ENCODE data around the gene HIP1R.
"Not testable (repeated sequence)": the region's sequence is repeated elsewhere in the genome, so short reads cannot be mapped to it uniquely, and the experiment has no call there.

Gene HIP1R

DNA sequence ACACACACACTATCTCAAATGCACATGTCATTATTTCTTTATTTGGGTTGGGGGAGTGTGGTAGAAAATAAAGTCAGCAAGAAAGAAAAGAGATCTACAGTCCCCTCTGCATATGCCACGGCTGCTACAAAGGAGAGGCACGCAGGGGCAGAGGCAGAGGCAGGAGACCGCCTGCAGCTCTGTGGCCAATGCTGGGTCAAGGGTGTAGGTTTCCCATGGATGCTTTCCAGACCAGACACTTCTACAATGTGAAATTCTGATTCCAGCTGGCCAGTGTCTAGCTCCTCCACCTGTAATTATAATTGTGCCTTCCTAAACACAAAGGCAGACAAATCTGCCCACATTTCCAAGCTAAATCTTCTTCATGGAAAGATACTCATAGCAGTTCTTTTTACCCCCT lies 41.5 kb downstream of the HIP1R start:
- DNase-seq: no peak

DNA sequence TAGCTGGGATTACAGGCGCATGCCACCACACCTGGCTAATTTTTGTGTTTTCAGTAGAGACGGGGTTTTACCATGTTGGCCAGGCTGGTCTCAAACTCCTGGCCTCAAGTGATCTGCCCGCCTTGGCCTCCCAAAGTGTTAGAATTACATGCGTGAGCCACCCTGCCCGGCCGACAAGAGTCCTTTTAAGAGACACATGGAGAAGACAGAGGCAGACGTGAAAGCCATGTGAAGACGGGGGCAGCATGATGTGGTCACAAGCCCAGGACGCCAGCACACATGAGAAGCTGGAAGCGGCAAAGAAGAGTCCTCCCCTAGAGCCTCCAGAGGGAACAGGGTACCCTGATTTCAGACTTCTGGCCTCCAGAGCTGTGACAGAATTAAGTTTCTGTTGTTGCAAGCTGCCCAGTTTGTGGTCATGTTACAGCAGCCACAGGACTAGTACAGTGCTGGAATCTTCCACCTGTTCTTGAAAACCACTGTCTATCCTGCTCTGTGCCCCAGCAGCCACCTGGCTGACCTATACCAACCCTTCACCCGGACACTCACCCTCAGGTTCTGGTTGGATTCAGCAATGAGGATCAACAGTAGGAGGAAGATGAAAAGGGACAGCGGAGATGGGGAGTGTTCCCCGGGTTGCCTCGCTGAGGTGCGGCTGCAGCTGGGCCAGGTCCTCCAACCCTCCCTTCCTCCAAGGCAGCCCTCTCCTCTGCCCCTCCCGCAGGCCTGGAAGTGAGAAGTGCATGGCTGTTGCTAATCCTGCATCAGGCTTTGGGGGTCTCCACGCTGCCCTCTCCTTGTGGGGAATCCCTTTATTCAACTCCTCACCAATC lies 43.7 kb downstream of the HIP1R start:
- DNase-seq: no peak

DNA sequence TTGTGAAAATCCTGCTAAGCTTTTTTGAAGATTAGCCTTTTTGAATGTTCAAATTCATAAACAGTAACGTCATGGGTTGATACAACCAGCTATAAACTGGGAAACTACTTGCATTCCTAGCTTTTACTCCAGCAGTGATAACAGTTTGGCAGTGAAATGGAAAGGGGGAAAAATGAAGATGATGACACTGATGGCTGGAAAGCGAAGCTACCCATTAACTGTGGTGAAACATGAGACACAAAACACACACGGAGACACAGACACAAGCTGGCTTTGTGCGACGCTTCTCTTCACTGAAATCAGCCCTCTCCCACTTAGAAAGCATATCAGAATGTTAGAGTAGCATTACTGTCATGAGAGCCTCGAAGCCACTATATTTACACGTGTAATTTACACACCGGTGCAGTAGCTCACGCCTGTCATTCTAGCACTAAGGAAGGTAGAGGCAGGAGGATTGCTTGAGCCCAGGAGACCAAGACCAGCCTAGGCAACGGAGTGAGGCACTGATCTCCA lies 45.0 kb downstream of the HIP1R start:
- DNase-seq: no peak

DNA sequence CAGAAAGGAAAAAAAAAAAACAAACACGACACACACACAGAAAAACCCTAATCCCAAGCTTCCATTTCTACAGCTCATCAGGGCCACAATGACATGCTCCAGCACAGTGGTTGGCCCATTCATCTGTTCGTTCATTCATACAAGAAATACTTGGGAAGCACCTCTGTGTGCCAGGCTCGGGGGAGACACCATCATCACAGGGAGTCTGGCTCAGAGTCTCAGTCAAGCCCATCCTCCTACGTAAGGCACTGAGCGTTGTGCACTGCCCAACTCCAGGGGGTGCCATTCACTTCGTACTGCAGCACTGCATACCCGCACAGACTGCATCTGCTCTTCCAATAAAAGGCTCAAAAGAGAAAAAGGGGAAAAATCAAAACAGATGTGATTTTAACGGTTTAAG lies 45.4 kb downstream of the HIP1R start:
- peak; percentile 38 for DNase-seq

DNA sequence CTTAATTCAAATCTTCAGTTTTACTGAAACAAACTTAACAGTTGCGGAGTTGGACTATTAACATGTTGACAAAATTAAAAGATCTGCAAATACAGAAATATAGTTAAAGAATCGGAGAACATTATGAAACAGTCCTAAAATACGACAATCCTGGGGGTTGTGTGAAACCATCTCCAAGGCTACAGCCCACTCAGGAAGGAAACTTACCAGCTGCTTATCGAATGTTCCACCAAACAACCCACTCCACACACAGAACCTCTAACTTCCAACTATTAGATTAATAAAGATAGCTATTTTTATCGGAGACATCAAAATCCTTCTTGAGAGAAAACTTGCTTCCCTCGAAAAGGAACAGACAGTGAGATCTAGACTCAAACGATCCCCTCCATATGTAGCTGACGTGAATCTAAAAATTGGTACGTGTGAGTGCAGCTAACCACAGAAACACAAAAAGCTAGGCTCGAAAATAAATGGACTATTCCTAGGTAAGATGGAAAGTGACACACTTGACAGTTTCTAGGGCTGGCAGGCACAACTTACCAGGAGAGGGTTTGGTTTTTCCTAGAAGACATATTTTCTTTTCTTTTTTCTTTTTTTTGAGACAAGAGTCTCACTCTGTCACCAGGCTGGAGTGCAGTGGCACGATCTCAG lies 47.8 kb downstream of the HIP1R start:
- no peak for DNase-seq

DNA sequence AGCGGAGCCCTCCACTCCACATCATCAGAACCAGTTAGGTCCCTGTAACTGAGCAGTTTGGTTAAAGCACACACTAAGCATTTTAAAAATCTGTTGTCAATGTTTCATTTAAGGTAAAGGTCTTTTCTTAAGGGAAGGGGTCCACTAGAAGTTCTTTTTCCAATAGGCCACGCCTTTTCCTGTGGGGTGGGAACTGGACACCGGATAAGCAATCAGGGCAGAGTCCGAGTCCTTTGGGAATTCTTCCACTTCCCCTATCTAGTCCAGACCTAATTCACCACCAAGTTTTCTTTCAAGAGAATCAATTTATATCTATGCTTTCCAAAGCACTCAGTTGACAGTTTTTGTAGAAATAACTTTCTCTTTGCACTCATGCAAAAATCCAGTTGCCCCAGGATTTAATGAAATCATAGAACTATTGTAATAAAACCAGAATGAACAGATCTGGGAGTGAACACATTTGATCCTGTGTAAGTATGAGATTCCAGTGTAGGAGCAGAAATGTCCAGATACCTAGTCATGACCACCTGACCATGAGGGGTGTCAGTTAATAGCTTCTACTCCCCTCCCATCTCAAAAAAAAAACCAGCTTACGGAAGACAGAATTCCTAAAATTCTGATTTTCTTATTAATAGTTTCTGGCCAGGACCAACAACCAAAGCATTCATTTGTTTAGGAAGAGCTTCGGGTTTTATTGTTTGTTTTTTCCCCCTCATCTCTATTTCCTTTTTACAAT lies 49.0 kb downstream of the HIP1R start:
- DNase-seq: no peak

DNA sequence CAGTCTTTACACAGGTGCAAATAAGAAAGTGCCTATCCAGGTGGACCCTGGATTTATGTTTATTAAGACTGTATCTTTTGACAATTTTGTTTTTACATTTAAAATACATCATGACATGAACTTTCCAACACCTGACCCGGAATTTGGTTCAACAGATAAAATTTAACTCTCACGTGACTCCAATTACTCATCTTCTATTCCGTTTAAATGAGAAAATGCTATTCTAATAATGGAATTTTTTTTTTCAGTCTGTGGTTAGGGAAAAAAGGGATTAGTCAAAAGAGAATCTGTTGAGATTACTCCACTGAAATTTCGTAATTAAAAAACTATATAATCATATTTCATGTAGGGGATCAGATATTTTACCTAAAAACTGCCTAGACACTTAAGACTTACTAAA lies 49.6 kb downstream of the HIP1R start:
- DNase-seq: peak; percentile 56

DNA sequence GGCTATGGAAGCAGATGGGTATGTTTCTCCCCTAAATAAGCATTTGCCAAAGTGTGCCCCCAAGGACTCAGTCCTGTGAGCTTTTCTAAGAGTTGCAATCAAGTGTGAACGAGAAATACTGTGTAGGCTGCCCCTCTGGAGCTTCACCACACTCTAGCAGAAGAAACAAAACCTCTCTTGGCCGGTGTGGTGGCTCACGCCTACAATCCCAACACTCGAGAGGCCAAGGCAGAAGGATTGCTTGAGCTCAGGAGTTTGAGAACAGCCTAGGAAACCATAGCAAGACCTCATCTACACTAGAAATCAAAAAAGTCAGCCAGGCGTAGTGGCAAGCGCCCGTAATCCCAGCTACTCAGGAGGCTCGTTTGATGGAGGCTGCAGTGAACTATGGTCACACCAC lies 50.9 kb downstream of the HIP1R start:
- no peak for DNase-seq

DNA sequence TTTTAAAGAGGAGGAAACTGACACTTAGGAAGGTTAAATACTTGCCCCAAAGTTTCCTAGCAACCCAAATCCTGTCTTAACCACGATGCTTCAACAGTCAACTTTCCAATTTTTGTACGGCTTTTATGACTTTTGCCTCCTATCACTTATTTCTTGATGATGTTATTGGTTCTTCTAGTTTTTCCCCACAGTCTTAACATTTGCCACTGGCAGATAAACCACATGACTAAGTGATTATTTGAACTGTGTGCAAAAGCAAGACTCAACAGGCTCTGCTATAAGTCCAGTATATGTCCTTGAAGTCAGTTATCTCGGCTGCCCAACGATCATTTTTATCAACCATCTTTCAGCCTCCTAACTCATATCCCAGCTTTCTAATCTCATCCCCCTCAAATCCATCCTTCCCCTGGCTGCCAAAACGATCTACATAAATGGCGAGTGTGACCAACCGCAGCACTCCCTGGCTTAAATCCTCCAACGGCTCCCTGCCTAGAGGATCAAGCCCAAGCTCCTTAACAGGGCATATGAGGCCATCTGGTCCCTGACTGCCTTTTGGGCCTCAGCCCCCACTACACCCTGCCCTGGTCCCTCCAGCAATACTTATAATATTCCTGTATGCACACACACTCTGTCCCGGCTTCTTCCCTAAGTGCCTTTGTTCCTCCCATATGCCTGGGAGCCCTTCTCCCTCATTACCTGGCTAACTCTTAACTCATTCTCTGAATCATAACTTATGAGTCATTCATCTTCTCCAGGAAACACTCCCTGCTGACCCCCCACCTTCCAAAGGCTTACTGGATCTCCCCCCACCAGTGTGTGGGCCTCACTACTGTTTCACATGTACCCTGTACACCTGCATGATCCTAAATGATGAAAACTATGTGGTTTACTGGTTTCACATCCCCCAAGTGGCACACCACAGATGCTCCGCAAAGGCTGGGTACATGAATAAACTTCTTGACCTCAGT lies 51.9 kb downstream of the HIP1R start:
- peak; percentile 69 for DNase-seq

DNA sequence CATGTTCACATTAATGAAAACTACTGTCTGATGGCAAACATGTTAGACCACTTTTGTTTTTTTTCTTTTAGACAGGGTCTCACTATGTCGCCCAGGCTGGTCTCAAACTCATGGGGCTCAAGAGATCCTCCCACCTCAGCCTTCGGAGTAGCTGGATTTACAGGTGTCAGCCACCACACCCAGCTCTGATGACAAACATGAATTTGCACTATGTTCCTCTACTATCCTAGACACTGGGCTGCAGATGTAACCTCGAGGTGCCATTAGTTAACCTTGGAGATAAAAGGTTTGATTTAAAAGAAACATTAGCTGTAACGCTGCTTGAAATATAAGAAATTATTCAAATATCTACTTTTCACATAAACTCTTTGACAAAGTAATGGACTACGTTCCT lies 52.6 kb downstream of the HIP1R start:
- DNase-seq: no peak

DNA sequence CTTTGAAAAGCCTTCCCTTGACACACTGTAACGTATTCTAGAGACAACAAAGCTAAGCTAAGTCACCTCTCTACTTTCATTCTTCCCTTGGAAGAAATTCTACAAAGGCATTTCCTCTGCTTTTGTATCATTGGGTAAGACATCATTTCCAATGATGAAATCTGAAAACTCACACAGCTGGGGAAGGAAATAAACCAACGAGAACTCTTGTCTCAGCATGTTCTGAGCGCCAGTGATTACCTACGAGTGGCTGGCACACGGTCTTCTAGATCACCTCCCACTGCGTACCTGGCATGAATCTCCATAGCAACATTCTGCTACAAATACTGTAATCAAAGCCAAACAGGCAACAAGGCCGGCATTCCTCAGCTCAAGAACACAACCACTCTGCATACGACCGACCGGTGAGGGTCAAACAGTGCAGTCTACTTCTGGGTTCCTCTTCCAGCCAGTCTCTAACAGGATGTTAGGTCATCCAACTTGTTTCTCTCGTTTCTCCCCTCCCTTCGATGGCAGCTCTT lies 53.0 kb downstream of the HIP1R start:
- peak; percentile 29 for DNase-seq

DNA sequence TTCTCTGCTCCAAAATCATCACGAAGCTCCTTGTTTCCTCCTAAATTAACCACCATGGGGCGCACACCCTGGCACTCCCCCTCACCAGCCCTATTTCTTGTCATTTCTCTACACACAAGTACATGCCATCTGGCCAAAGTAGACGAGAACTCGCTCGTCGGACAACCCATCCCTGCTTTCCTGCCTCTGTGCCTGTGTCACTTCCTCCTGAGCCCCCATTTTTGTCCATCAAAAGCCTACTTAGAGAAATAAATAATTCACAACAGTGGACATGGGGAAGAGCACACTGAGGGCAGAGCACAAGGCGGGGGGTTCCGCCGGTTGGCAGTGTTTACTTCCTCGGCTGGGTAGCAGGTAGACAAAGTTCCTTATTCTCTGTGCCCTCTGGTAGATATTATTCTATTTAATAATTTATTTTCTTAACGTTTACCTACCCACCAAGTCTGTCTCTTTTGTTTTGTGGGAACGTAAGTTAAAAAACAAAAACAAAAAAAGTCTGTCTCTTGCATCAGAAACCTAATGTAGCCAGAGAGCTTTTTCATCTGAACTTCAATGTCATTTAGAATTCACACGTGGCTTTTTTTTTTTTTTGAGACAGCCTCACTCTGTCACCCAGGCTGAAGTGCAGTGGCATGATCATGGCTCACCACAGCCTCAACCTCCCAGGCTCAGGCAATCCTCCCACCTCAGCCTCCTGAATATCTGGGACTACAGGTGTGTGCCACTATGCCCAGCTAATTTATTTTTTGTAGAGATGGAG lies 54.7 kb downstream of the HIP1R start:
- DNase-seq: no peak

DNA sequence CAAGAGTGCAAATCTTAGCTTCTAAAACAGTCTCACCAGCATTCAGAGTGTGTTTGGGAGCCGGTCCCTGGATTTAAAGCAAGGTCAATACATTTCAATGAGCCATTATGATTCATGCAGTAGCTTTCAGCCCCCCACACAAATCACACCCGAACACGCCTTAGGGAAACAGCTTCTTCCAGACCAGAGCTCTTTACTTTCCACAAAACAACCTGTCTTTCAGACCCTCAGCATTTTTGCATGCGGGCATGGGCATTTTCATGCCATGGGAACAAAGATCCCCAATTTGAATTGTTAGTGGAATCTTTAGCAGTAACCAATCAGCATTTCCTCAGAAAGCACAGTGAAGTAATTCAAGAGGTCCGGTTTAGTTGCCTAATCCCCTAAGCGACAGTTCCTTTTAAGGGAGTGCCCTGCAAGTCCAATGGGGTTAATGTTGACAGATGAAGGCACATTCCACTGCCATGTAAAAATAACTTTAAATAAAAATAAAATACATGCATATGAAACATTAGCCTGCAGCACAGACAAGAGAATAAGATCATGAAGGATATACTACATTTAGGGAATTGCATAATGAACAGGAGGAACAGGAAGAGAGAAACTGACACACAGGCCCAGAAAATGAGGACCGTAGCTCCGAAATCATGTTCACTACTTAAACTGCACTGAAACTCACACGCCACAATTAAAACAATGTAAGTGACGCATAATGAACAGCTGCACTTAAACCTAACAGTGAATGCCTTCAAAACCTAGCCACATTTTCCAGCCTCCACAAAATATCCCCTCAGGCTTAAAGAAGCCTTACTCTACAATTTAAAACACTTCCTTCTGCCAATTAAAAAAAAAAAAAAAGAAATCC lies 56.6 kb downstream of the HIP1R start:
- peak; percentile 76 for DNase-seq

DNA sequence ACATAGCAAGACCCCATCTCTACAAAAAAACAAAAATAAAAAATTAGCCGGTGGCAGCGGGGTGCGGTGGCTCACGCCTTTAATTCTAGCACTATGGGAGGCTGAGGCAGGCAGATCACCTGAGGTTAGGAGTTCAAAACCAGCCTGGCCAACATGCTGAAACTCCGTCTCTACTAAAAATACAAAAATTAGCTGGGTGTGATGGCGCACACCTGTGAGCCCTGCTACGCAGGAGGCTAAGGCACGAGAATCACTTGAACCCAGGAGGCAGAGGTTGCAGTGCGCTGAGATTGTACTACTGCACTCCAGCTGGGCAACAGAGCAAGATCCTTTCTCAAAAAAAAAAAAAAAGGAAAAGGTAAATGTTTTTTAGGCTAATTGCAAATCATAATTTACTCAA lies 57.5 kb downstream of the HIP1R start:
- DNase-seq: not testable (repeated sequence)

DNA sequence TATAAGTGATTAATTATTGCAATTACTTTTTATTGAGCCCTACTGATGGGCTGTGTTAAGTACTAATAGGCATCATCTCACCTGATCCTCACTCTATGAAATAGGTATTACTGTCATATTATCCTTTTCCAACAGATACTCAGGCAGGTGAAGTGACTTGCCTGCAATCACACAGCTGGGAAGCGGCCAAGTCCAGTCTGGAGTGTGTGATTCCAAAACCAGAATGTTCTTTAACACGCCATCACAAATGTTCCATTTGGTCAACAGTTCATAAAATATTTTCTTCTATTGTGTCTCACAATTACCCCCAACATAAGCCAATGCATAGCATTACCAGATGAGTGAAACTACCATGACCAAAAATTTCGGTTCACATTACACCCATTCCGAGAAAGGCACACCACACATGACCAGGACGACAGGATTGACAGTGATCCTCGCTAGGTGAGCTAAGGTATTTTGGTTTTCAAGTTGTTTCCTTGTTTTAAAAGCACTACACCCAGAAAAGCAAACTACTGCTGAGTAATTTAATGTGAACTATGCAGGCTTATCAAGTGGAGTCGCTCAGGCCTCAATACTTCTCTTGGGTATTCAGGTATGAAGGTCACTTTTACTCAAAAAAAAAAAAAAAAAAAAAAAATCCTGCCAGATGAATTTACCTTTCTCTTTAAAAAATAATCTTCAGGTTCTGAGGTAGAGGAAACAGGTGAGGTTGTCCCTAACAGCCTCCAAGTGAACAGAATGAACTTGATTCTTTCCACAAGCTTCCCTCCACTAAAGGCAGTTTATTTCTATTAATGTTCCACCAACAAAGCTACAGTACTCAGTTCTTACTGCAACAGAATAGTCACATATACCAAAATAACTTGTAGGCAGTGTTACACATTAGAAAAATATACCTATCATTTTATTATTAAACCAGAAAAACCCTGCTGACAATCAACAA lies 58.2 kb downstream of the HIP1R start:
- DNase-seq: no peak

DNA sequence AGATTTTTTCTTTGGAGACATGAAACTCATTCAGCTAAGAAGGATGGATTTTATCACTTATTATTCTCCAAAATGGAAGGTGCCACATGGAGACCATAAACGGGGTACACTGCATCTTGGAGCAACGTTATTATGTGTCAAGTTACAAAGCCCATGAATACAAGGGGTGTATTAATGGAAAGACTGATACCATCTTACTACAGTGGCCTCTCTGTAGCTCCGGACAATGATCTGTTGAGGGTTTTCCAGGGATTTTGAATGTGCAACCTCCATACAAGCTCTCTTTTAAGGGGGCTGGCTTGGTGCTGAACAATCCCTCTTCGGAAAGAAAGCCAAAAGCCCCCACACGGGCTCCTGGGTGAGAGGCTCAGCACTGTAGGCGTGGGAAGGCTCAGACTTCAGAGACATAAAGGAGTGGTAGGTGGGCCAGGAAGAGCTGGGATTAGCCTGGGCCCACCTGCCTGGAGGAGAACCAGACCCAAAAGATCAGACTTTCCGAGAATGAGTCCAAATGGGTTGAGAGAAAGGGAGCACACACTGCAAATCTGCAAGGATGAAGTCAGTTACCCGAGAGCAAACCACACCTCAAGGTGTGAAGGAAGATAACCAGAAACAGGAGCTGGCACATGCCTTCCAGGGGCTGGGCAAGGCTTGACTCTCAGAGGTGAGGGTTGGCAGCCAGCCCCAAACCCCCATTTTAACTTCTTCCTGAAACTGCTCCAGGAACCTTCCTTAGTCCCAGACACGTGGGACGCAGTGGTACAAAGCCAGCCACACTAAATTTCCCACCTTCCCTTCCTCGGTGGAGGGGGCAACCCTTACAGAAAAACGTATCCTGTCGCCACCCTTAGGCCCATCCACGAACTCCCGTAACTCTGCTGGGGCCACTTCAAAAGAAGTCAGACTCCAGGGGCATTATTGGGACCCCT lies 59.2 kb downstream of the HIP1R start:
- DNase-seq: no peak

DNA sequence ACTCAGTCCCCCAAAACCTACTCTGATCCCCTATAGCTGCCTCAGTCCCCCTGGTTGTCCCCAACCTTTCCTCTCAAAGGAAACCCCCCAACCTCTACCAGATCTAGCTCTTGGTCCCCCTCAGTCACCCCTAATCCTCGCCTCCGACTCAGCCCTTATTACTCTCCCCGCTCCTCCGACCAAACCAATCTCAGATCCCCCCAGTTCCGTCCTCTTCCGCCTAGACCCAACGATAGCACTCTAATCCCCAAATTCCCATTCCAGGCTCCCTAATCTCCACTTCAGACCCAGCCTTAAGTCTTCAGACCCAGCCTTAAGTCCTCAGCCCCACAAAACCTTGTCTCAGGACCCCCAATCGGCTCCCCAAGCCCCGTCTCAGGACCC lies 60.1 kb downstream of the HIP1R start:
- no peak for DNase-seq
